ENCODE data around the gene RTL1.

Gene RTL1

DNA sequence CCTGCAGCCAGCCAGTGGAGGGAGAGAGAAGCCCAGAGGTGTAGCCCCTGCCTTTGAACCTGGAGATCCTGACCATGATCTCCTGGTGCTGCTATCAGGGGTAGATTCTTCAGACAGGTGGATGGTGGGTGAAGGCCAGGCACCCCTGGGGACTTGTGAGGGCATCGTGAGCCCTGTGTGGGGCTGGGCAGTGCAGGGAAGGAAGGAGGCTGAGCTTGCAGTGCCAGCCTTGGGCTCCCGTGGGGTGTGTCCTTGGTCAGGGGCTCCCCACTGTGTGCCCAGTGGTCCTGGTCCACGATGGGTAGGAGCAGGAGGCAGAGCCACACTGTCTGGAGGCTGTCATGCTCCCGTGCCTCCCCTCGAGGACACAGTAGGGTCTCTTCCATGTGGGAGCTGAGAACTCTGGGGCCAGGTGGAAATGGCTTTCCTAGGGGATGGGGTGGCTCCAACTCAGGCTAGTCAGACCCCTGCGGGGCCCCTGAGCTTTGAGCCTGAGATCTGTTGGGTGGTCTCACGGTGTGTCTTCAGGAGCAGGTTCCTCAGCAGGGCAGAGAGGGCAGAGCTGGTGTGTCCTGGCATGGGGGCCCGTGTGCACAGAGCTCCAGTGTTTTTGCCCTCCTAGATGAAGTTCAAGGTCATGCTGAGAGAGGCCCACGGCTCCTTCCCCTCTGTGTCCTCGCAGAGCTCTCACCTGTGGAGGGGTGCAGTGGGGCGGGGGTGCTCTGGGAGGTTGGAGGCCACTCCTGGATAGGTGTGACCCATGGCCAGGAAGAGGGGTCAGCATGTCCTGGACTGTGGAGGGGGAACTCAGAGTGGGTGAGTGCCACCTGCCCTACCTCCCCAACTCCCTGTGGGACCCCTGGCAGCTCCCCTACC lies 25.0 kb downstream of the RTL1 start:
- TF ChIP-seq SIN3A (IDR thresholded peaks at IDR 0.05; ENCODE audit: borderline replicate concordance, insufficient read depth, low read length) (no peak), POLR2AphosphoS5 (IDR thresholded peaks at IDR 0.05; ENCODE audit: low read depth, low read length) (no peak), FOXP2 (optimal IDR thresholded peaks at IDR 0.05; ENCODE audit: borderline replicate concordance, extremely low read depth, extremely low read length, insufficient read depth) (no peak), TAF1 (IDR thresholded peaks at IDR 0.05; ENCODE audit: borderline replicate concordance, insufficient read depth, low read length) (no peak)
- TF ChIP-seq, protein P1, sequence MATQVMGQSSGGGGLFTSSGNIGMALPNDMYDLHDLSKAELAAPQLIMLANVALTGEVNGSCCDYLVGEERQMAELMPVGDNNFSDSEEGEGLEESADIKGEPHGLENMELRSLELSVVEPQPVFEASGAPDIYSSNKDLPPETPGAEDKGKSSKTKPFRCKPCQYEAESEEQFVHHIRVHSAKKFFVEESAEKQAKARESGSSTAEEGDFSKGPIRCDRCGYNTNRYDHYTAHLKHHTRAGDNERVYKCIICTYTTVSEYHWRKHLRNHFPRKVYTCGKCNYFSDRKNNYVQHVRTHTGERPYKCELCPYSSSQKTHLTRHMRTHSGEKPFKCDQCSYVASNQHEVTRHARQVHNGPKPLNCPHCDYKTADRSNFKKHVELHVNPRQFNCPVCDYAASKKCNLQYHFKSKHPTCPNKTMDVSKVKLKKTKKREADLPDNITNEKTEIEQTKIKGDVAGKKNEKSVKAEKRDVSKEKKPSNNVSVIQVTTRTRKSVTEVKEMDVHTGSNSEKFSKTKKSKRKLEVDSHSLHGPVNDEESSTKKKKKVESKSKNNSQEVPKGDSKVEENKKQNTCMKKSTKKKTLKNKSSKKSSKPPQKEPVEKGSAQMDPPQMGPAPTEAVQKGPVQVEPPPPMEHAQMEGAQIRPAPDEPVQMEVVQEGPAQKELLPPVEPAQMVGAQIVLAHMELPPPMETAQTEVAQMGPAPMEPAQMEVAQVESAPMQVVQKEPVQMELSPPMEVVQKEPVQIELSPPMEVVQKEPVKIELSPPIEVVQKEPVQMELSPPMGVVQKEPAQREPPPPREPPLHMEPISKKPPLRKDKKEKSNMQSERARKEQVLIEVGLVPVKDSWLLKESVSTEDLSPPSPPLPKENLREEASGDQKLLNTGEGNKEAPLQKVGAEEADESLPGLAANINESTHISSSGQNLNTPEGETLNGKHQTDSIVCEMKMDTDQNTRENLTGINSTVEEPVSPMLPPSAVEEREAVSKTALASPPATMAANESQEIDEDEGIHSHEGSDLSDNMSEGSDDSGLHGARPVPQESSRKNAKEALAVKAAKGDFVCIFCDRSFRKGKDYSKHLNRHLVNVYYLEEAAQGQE (IDR thresholded peaks at IDR 0.05; ENCODE audit: insufficient read depth in 1 of 2, low read depth in 2 of 2, low read length in 2 of 2) = no peak

DNA sequence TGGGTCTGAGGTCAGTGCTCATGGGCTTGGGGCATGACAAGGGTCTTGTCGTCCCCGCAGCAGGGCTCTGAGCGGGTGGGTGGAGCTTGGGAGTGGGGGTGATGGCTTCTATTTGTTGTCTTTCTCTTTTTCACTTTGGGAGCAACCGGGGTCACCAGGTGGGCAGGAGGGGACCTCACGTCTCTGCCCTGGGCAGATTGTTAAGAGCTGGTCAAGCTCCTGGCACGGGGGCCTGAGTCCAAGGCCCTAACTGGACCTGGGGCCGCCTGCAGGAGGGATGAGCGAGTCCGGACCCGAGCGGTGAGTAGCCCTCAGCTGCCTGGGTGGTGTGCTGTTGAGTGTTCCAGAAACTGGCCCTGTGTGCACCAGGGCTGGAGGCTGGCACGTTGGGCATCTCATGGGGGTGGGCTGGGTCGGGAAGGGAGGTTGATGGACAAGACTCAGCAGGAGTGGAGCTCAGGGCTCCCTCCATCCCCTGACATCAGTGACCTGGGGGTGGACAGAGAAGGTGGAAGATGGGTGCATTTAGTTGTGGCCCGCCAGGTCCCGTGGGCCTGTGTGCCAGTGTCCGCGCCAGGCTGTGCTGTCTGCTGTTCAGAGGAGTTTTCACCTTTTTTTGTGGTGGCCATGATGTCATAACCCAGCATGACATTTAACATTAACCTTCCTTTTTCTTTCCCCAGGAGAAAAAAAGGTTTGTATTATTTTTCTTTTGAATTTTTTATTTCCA lies 27.5 kb downstream of the RTL1 start:
- TF ChIP-seq, protein P1 (IDR thresholded peaks at IDR 0.05; ENCODE audit: insufficient read depth in 1 of 2, low read depth in 2 of 2, low read length in 2 of 2) = no peak
- no peak for TF ChIP-seq SIN3A (IDR thresholded peaks at IDR 0.05; ENCODE audit: borderline replicate concordance, insufficient read depth, low read length)
- TF ChIP-seq TAF1 (IDR thresholded peaks at IDR 0.05; ENCODE audit: borderline replicate concordance, insufficient read depth, low read length) = no peak
- TF ChIP-seq POLR2AphosphoS5 (IDR thresholded peaks at IDR 0.05; ENCODE audit: low read depth, low read length) = no peak

GRCh38 chr14:100875126-100875525 lies 28.4 kb downstream of the RTL1 start:
- TF ChIP-seq POLR2AphosphoS5 (IDR thresholded peaks at IDR 0.05; ENCODE audit: low read depth, low read length) (no peak), FOXP2 (optimal IDR thresholded peaks at IDR 0.05; ENCODE audit: borderline replicate concordance, extremely low read depth, extremely low read length, insufficient read depth) (no peak)

GRCh38 chr14:100874411-100875091 lies 29.0 kb downstream of the RTL1 start:
- TF ChIP-seq FOXP2 (optimal IDR thresholded peaks at IDR 0.05; ENCODE audit: borderline replicate concordance, extremely low read depth, extremely low read length, insufficient read depth) (no peak), SIN3A (IDR thresholded peaks at IDR 0.05; ENCODE audit: borderline replicate concordance, insufficient read depth, low read length) (no peak), POLR2AphosphoS5 (IDR thresholded peaks at IDR 0.05; ENCODE audit: low read depth, low read length) (no peak), TAF1 (IDR thresholded peaks at IDR 0.05; ENCODE audit: borderline replicate concordance, insufficient read depth, low read length) (no peak)
- TF ChIP-seq, protein P1 (IDR thresholded peaks at IDR 0.05; ENCODE audit: insufficient read depth in 1 of 2, low read depth in 2 of 2, low read length in 2 of 2) = no peak

- TF ChIP-seq TAF1 (IDR thresholded peaks at IDR 0.05; ENCODE audit: borderline replicate concordance, insufficient read depth, low read length) = no peak
These were observed 29.5 kb downstream of the RTL1 start for GRCh38 chr14:100874051-100874410.

DNA sequence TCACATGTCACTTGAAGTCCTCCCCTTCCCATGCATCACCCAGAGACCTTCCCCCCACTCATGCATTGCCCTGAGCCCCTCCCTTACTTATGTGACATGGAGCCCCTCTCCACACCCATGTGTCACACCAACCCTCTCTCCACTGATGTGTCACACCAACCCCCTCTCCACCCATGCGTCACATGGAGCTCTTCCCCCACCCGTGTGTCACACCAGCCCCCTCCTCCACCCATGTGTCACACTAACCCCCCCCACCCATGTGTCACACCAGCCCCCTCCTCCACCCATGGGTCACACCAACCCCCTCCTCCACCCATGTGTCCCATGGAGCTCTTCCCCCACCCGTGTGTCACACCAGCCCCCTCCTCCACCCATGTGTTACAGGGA lies 30.4 kb downstream of the RTL1 start:
- TF ChIP-seq TAF1 (IDR thresholded peaks at IDR 0.05; ENCODE audit: borderline replicate concordance, insufficient read depth, low read length) (no peak), FOXP2 (optimal IDR thresholded peaks at IDR 0.05; ENCODE audit: borderline replicate concordance, extremely low read depth, extremely low read length, insufficient read depth) (no peak), SIN3A (IDR thresholded peaks at IDR 0.05; ENCODE audit: borderline replicate concordance, insufficient read depth, low read length) (no peak), POLR2AphosphoS5 (IDR thresholded peaks at IDR 0.05; ENCODE audit: low read depth, low read length) (no peak)
- TF ChIP-seq, protein P1 (IDR thresholded peaks at IDR 0.05; ENCODE audit: insufficient read depth in 1 of 2, low read depth in 2 of 2, low read length in 2 of 2) = no peak
